SW480 (cell line): Measurements from ENCODE around the gene MTFMT.

Source experiments
- DNase-seq: peaks from one replicate; pipeline ENCODE4 v3.0.0-alpha.2; 2016; ENCODE audit warnings: low spot score

The MTFMT gene

DNA sequence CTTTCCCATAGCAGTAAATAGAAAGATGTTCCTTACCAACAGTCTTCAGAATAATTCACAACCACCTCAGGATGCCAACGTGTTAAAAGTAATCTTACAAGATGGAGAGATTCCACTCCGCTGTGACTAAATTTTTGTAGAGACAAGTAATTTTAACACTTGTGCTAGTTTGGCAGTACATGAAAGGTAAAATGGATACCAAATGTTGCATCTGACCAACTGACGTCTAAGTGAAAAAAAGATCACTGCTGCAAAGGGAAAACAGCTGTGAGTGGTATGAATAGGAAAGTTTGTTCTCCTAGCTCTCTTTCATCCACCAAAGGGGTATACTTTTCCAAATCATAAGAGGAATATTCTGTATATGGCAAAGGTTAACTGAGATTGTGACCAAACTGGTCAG lies 42.3 kb downstream of the MTFMT start:
- no peak for DNase-seq

- DNase-seq, result no peak
Observed at GRCh38 chr15:64985366-64986033, 43.9 kb downstream of the MTFMT start.

DNA sequence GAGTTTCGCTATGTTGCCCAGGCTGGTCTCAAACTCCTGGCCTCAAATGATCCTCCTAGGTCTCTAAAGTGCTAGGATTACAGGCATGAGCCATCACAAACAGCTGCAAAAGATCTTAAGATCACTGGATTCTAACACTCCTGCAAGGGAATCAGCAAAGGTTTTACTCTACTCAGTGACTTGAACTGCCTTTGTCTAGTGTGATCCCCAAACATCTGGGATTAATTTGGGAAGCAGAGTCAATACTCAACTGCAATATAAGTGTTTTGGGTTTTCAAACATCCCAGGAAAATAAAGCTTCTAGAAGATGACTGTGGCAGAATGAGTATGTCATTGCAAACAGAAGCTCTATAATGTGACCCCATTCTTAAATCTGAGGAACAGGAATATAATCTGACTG lies 47.0 kb downstream of the MTFMT start:
- DNase-seq, result no peak

- DNase-seq, result no peak
Observed at GRCh38 chr15:64981812-64982431, 47.5 kb downstream of the MTFMT start.

GRCh38 chr15:64979252-64979710 lies 50.2 kb downstream of the MTFMT start:
- no peak for DNase-seq

- DNase-seq, result no peak
Observed at GRCh38 chr15:64975390-64975789, 54.0 kb downstream of the MTFMT start.

DNA sequence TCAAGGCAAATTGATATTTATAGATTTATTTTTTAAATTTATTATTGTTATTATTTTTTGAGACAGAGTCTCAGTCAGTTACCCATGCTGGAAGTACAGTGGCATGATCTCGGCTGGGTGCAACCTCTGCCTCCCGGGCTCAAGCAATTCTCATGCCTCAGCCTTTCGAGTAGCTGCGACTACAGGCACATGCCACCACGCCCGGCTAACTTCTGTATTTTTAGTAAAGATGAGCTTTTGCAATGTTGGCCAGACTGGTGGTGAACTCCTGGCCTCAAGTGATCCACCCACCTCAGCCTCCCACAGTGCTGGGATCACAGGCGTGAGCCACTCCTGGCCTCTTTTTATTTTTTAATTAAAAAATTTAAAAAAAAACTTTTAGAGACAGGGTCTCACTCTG lies 58.7 kb downstream of the MTFMT start:
- no peak for DNase-seq

DNA sequence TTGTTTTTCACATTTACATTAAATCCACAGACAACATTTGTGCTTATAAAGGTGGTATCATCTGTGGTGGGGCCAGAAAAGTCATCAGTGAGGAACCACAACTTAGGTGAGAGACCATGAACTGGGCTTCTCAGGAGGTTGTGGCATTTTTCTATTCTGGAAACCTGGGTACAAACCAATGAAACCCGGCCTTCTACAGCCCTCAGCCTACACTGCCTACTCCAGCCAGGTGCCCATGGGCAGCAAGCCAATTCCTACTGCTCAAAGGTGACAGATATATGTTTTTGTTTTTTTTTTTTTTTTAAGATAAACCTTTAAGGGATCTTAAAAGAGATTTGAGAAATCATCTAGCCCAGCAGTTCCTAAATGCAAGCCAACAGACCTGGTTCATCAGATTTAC lies 60.0 kb downstream of the MTFMT start:
- DNase-seq, result no peak

DNA sequence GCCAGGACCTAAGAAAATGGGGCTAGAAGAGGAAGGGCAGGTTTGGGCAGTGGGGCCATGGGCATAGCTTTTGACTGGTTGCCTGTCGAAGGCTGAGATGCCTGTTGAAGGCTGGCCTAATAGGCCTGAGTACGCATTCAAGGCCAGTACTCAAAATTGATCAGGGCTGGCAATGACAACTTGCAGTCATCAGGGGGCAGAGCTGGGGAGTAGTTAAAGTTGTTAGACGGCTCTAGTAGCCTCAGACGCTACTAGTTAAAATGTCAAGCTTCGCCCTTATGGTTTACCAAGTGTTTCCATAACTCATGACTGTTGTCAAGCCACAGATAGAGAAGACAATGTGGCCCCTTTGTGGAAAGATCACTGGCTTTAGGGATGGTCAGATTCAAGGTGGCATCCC lies 68.4 kb downstream of the MTFMT start:
- no peak for DNase-seq

GRCh38 chr15:64960153-64960552 lies 69.3 kb downstream of the MTFMT start:
- no peak for DNase-seq

- DNase-seq, result no peak
Observed at GRCh38 chr15:64959128-64959527, 70.3 kb downstream of the MTFMT start.

- no peak for DNase-seq
Observed at GRCh38 chr15:64954395-64954794, 75.0 kb downstream of the MTFMT start.

- DNase-seq, result no peak
Observed at GRCh38 chr15:64951777-64952418, 77.5 kb downstream of the MTFMT start.
